Measurements from ENCODE around the gene S1PR4.
"Not testable (repeated sequence)": the region's sequence is repeated elsewhere in the genome, so short reads cannot be mapped to it uniquely, and the experiment has no call there.

S1PR4 gene

DNA sequence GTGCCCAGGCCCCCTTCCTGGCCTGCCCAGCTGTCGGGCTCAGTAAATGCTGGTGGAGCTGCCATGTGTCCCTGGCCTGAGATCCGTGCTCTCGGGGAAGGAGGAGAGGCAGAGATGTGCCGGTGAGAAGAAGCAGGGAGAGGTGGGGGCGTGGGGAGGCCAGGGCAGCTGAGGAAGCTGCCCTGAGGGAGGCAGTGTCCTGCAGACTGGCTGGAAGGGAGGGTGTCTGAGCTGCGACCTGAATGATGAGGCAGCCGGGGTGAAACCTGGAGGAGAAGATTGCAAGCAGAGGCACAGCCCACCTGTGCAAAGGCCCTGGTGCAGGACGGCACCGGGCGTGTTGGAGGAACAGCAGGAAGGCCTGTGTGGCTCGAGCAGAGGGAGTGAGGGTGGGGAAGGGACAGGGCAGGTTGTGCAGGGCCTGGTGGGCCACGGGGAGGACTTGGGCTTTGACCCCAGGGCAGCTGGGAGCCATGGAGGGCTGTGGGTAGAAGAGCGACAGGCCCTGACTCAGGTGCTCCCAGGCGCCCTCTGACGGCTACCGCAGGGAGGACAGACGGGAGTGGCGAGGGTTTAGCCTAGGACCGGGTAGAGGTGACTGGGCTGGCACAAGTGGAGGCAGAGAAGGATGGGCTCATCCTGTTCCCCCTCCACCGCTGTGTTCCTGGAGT is 31.9 kb downstream of the S1PR4 start:
- TF ChIP-seq CTCF (IDR thresholded peaks at IDR 0.05) = peak; percentile 25
- H3K79me2 ChIP-seq = no peaks in the 10 kb centered on the region

DNA sequence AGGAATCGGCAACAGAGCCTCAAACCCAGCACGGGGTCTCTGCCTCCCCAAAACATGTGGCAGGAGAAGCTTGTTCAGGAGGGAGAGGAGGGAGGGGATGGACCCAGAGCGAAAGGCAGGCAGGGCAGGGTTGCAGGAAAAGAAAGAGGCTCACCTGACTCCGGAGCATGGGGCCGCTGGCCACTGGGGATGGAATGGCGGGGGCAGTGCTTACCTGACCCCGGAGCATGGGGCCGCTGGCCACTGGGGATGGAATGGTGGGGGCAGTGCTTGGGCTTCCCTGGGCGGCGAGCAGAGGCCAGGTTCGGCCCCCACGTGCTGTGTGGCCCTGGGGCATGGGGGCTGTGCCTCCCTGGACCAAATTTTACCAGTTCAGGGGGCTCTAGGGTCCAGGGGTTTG is 32.6 kb downstream of the S1PR4 start:
- TF ChIP-seq CTCF (IDR thresholded peaks at IDR 0.05) = no peak
- H3K36me3 ChIP-seq (ENCODE audit: control insufficient read depth, insufficient read depth, low read length) = no peaks in the 10 kb centered on the region
- no peak overlapping the region for H3K27ac ChIP-seq
- no peak overlapping the region for H2AFZ ChIP-seq
- no peaks in the 10 kb centered on the region for H3K27me3 ChIP-seq (ENCODE audit: control insufficient read depth, insufficient read depth, low read length)
- no peaks in the 10 kb centered on the region for H3K9me3 ChIP-seq (ENCODE audit: control insufficient read depth, low read length)
- no peaks in the 10 kb centered on the region for H3K79me2 ChIP-seq
- H3K4me1 ChIP-seq = no peaks in the 10 kb centered on the region
- no peak overlapping the region for H3K9ac ChIP-seq
- H3K4me2 ChIP-seq (ENCODE audit: low read length) = no peak overlapping the region
- H3K4me3 ChIP-seq (ENCODE audit: low read depth, low read length) = no peak overlapping the region

More for the DNA sequence above, 31.9 kb downstream of the S1PR4 start:
- Histone ChIP-seq H3K4me3 (ENCODE audit: low read depth, low read length) (no peak overlapping the region), H3K9me3 (ENCODE audit: control insufficient read depth, low read length) (no peaks in the 10 kb centered on the region), H3K36me3 (ENCODE audit: control insufficient read depth, insufficient read depth, low read length) (no peaks in the 10 kb centered on the region), H3K27ac (no peak overlapping the region), H2AFZ (no peak overlapping the region), H3K4me1 (no peaks in the 10 kb centered on the region), H3K9ac (no peak overlapping the region), H3K27me3 (ENCODE audit: control insufficient read depth, insufficient read depth, low read length) (no peaks in the 10 kb centered on the region), H3K4me2 (ENCODE audit: low read length) (no peak overlapping the region)

GRCh38 chr19:3213159-3213558 is 34.6 kb downstream of the S1PR4 start:
- H3K36me3 ChIP-seq (ENCODE audit: control insufficient read depth, insufficient read depth, low read length) = no peaks in the 10 kb centered on the region
- H3K4me1 ChIP-seq = no peaks in the 10 kb centered on the region
- H3K4me2 ChIP-seq (ENCODE audit: low read length) = no peak overlapping the region
- H3K9ac ChIP-seq = no peak overlapping the region
- H3K4me3 ChIP-seq (ENCODE audit: low read depth, low read length) = no peak overlapping the region
- H3K79me2 ChIP-seq = no peaks in the 10 kb centered on the region
- H3K27me3 ChIP-seq (ENCODE audit: control insufficient read depth, insufficient read depth, low read length) = no peaks in the 10 kb centered on the region
- H3K9me3 ChIP-seq (ENCODE audit: control insufficient read depth, low read length) = no peaks in the 10 kb centered on the region
- H3K27ac ChIP-seq = no peak overlapping the region
- TF ChIP-seq CTCF (IDR thresholded peaks at IDR 0.05) = no peak
- H2AFZ ChIP-seq = no peak overlapping the region

- H3K4me1 ChIP-seq = no peaks in the 10 kb centered on the region
- no peak for TF ChIP-seq CTCF (IDR thresholded peaks at IDR 0.05)
These were observed 38.3 kb downstream of the S1PR4 start for GRCh38 chr19:3216874-3217273.

DNA sequence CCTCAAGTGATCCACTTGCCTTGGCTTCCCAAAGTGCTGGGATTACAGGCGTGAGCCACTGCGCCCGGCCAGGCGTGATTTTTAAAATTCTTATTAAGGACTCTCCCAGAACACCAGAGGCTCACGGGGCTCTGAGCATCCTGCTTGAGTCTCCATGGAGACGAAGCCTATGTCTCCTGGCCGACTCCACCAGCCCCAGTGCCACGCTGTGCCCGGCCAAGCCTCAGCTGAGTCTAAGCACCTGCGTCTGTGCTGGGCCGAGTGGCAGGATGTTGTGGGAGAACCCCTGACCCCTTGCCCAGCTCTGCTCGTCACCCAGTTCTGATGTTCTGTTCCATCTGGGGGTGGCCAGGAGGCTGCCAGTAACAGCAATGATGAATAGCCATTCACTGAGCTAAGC is 42.0 kb downstream of the S1PR4 start:
- H2AFZ ChIP-seq = no peak overlapping the region
- H3K27ac ChIP-seq = no peak overlapping the region
- TF ChIP-seq CTCF (IDR thresholded peaks at IDR 0.05) = no peak
- H3K4me3 ChIP-seq (ENCODE audit: low read depth, low read length) = no peak overlapping the region
- no peaks in the 10 kb centered on the region for H3K9me3 ChIP-seq (ENCODE audit: control insufficient read depth, low read length)
- H3K4me2 ChIP-seq (ENCODE audit: low read length) = no peak overlapping the region
- no peaks in the 10 kb centered on the region for H3K27me3 ChIP-seq (ENCODE audit: control insufficient read depth, insufficient read depth, low read length)
- no peaks in the 10 kb centered on the region for H3K79me2 ChIP-seq
- H3K4me1 ChIP-seq = no peaks in the 10 kb centered on the region
- no peaks in the 10 kb centered on the region for H3K36me3 ChIP-seq (ENCODE audit: control insufficient read depth, insufficient read depth, low read length)
- H3K9ac ChIP-seq = no peak overlapping the region

More at GRCh38 chr19:3216874-3217273, 38.3 kb downstream of the S1PR4 start:
- Histone ChIP-seq H2AFZ (no peak overlapping the region), H3K9me3 (ENCODE audit: control insufficient read depth, low read length) (no peaks in the 10 kb centered on the region), H3K36me3 (ENCODE audit: control insufficient read depth, insufficient read depth, low read length) (no peaks in the 10 kb centered on the region), H3K4me2 (ENCODE audit: low read length) (no peak overlapping the region), H3K27me3 (ENCODE audit: control insufficient read depth, insufficient read depth, low read length) (no peaks in the 10 kb centered on the region), H3K9ac (no peak overlapping the region), H3K79me2 (no peaks in the 10 kb centered on the region), H3K27ac (no peak overlapping the region), H3K4me3 (ENCODE audit: low read depth, low read length) (no peak overlapping the region)

DNA sequence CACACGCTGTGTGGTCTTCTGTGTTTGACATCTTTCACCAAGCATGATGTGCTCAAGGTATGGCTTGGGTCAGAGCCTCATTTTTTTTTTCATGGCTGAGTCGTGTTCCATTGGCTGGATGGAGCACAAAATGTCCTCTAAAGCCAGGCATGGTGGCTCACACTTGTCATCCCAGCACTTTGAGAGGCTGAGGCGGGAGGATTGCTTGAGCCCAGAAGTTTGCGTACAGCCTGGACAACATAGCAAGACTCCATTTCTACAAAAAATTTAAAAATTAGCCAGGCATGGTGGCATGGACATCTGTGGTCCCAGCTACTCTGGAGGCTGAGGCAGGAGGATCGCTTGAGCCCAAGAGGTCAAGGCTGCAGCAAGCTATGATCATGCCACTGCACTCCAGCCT is 43.0 kb downstream of the S1PR4 start:
- not testable (repeated sequence) for H3K4me1 ChIP-seq; H3K9me3 ChIP-seq (ENCODE audit: control insufficient read depth, low read length); H3K27me3 ChIP-seq (ENCODE audit: control insufficient read depth, insufficient read depth, low read length); H2AFZ ChIP-seq; H3K4me2 ChIP-seq (ENCODE audit: low read length); H3K27ac ChIP-seq; H3K4me3 ChIP-seq (ENCODE audit: low read depth, low read length); H3K36me3 ChIP-seq (ENCODE audit: control insufficient read depth, insufficient read depth, low read length); H3K79me2 ChIP-seq; H3K9ac ChIP-seq

All from parathyroid adenoma (tissue), 2 donors.